Measurements from ENCODE around the gene DNM2.

- TF ChIP-seq CTCF (IDR thresholded peaks at IDR 0.05; ENCODE audit: low read depth, low read length) (no peak), POLR2A (IDR thresholded peaks at IDR 0.05; ENCODE audit: extremely low read depth, insufficient read length) (peak; percentile 22), MYC (IDR thresholded peaks at IDR 0.05; ENCODE audit: low read depth, low read length) (no peak), MAX (IDR thresholded peaks at IDR 0.05; ENCODE audit: low read depth, low read length) (no peak)
Observed at GRCh38 chr19:10679743-10680142, 38.1 kb upstream of the DNM2 start.
